ENCODE measurements around the gene PTPN2.

- TF ChIP-seq RARB (CRISPR knock-in tag; IDR thresholded peaks at IDR 0.05) (no peak), ESRRG (CRISPR knock-in tag; IDR thresholded peaks at IDR 0.05) (no peak), PATZ1 (CRISPR knock-in tag; IDR thresholded peaks at IDR 0.05; ENCODE audit: borderline replicate concordance) (no peak), ZNF70 (CRISPR knock-in tag; IDR thresholded peaks at IDR 0.05) (no peak), ZFP3 (CRISPR knock-in tag; IDR thresholded peaks at IDR 0.05) (no peak), GLIS3 (CRISPR knock-in tag; IDR thresholded peaks at IDR 0.05) (no peak), TSHZ2 (CRISPR knock-in tag; IDR thresholded peaks at IDR 0.05) (no peak), TCF4 (CRISPR knock-in tag; IDR thresholded peaks at IDR 0.05; ENCODE audit: borderline replicate concordance) (no peak), CREB5 (CRISPR knock-in tag; IDR thresholded peaks at IDR 0.05; ENCODE audit: low read depth) (no peak)
Observed at GRCh38 chr18:12821408-12821807, 62.6 kb downstream of the PTPN2 start.
